Iris pigment epithelial cell (primary cell): ENCODE results near the gene ZNF845.
"Not testable (repeated sequence)": the region's sequence is repeated elsewhere in the genome, so short reads cannot be mapped to it uniquely, and the experiment has no call there.

Source experiments
- DNase-seq: peaks from one replicate; pipeline ENCODE4 v3.0.0-alpha.2; 2011; ENCODE audit warnings: low read depth

The ZNF845 gene

DNA sequence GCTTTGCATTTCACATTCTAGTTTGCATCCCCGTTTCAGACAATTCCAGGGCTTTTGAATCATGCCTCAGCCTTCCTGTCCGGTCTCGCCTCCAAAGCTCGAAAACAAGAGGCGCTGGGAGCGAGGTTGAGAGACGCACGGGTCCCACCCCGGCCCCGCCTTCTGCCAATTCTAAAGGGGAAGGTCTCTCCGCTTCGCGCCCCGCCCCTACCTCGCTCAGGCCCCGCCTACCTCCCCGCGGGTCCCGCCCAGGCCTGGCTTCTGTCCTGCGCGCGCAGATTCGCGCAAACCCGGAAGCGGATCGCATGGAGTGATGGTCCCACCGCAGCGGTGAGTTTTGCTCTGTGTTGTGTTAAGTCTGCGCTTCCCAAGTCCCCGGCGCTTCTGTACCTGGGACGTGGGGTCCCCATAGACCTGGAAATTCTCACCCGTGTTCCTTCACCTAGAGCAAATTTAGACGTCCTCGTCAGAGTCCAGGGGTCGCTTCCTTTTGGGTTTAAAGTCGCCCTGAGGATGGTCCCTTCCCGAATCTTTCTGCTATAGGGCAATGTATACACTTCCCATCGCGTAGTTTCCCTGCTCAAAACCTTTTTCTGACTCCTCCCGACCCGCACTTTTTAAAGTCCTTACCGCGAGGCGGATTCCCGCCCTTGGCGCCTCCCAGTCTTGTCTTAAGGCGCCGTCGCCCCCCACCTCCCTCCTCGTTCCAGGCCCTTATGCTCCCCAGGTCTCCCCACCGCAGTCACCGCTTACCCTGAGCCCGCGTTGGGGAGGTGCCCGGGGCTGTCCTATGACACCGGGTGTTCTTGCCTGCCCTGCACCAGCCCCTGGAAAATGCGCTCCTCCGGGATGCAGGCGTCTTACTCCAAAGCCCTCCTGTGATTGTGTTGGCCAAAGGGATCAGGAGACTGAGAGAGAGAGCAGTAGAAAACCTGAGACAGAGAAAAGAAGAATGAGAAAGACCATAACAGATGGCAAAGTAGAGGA is at the start of gene ZNF845:
TSS of gene ZNF845 (plus strand) at position 287 of the 987 bp plus-strand sequence. CDS start 7,559 bp downstream, outside the sequence.
- peak; percentile 93 for DNase-seq

DNA sequence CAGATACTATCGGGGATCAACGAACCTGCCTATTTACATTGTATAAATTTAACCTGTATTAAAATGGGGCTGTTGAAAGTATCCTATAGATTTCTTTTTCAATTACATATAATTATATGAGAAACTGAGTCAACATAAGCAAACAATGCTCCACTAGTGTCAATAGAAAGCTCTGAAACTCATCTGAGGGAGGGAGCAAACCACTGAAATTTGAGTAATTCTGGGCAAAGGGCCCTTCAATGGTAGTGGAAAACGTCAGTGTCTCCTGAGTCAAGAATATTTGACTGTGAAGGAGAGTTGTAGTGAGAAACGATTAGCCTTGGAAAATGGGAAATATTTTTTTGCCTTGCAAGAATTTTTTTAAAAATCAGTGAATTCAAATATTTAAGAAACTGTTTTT is 48.5 kb upstream of the ZNF845 start:
- DNase-seq = no peak

DNA sequence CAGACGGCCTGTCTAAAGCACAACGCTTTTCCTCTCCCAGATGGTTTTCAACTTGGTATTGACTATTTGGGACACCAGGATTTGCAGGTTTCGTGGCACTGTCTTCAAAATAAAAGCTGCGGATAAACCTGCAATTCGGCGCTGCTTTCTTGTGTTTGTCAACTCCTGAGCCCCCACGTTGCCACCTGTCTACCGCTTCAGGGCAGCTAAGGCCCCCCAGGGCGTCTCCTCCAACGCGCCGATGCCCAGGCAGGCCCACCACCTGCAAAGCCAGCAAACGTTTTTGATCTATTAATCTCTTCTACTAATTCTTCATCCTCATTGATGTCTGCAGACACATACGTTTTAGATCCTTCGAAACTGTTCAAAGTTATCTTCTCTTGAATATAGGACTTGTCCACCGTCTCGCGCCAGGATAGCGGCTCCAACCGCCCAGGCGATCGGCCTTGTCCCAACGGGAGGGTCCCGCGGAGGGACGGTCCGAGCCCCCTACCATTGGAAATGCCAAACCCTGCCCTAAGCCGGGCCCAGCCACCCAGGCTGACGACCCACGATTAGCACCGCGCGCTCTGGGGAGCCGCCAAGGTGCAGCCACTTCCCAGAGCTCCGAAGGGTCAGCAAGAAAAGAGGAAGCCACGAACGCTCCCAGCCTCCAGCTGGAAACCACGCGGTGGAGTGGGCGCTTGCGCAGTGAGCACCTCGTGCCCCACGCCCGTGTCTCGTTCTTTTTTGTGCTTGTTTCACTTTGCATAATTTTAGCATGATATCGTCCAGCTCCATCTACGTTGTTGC is 42.6 kb upstream of the ZNF845 start:
- no peak for DNase-seq

DNA sequence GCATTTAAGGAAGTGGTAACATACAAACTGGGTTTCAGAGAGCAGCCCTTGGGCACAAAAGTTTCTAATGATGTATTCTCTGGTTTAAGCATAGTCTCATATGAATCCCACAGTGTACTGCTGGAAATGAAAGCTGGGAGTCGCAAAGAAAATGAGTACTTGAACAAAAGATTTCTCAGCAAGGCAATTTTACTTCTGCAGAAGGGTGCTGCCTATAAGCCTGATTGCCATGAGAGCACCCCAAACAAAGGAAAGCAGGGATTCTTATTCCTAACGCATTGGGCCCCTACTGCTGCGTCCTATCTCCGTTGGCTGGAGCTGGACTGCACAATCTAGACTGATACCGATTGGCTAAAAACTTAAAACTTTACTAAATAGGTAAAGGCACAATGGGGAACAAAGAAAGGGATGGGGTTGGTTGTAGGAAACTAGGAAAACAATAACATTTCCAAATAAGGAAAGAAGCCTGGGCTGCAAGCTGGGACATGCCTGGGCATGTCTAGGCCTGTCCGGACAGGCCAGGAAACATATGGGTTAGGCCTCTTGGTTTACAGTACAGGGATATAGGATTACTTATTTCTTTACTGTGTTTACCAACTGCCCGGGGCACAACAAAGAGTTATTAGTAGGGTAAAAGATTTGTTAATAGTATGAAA is 38.6 kb upstream of the ZNF845 start:
- DNase-seq = no peak

DNA sequence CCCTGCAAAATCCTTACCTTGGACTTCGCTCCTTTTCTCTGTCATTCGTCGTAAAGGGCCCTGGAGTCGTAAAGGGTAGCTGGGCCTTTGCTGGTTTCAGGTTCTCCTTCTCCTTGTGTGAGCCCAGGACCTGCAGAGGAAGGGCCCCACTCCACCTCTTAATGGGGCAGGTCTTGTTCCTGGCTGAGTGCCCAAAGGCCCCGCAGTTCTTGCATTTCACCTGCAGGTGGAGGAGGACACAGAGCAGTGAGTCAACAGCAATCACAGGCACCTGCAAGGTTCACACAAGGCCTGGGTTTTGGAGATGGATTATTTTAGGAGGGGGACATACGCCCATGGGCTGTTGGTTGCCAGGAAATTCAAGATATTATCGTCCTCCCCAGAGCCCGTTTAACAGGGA is 32.2 kb upstream of the ZNF845 start:
- DNase-seq = not testable (repeated sequence)

DNA sequence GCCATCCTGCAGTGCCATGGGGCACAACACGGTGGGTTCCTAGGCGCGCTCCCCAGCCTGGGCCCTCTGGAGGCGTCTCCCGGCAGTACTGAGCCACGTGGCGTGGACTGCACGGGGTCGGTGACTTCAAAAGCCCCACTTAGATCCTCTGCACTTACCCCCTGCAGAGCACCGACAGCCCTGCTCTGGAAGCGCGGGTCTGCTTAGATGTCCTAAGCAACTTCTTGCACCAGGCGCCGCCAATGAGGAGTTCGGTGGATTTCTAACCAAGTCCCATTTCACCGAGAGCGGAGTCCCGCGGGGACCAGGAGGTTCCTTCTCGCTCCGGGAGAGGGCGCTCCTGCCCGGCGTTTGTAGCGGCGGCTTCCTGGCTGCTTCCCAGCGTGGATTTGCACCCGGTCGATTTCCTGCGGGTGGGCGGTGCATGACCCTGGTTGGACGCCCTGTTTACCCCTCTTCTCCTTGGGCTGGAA is 25.2 kb upstream of the ZNF845 start:
- peak; percentile 41 for DNase-seq

DNA sequence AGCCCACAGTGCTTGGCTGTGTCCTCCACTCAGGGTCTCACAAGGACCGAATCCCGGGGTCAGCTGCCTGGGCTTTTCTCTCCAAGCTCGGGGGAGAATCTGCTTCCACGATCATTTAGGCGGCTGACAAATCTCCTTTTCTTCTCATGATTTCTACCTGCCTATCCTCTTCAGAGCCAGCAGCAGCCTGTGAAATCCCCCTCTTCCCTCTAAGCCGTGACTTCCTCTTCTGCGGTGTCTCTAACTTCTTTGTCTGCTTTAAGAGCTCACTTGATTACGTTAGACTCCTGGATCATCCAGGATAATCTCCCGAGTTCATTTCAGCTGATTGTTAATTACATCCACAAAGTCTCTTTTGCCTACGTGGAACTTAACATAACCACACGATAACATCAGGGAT is 22.5 kb upstream of the ZNF845 start:
- no peak for DNase-seq

DNA sequence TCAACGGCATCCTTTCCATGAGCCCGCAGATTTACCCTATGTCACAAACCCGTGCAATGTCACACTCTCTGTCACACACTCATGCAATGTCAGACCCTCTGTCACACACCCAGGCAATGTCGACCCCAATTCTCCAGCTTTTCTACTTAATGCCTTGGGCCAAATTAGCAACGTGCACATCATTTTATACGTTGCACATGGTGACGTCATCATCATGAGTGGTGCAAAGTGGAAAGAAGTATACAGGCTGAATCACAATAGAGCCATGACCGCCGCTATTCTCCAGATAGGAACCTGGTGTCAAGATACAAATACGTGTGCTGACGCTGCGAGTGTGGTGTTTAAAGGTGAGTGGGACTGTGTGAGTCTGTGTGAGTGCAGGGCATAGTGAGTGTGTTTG is 21.7 kb upstream of the ZNF845 start:
- DNase-seq = no peak

DNA sequence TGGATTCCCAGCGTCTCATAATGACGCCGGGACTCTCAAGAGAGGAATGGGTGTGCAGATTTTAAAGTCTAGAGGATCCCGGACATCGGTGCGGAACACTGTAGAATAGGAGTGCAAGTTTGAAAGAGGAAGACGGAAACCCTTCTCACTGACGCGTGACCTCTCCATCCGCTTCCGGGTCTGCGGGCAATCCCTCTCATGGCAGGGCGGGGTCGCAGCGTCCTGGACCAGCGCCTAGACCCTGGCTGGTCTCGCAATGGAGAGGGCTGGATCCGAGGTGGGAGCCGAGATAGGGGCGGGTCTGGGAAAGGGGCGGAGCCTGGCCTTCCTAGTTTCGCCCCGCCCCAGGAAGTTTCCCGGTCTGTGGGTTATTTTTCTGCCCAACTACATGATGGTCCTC is 4.6 kb upstream of the ZNF845 start:
- peak; percentile 16 for DNase-seq

DNA sequence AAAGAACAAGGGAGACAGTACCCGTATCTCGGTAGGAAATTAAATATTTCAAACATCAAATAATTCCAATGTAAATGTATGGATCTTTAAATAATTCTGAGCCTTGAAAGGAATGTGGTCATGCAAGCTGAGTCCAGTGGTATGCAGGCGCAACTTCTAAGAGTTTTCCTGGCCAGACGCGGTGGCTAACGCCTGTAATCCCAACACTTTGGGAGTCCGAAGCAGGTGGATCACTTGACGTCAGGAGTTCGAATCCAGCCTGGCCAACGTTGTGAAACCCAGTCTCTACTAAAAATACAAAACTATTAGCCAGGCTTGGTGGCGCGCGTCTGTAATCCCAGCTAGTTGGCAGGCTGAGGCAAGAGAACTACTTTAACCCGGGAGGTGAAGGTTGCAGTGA is 1.1 kb upstream of the ZNF845 start:
- DNase-seq = no peak

DNA sequence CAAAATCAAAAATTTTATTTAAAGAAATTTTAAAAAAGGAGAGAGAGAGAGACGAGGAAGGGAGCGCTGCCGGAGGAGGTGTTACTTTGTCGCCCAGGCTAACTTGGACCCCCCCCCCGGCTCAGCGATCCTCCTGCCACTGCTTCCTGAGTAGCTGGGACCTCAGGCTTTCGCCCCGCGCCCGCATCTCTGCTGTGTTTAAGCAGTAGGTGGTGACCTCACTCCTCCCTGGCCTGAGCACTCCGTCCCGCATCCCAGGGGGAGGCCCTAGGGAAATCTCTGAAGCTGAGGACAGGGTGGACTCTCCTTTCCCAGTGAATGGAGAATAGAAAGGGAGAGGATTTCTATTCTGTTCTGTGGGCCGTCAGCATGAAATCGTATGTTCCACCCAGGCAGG is 485 bp upstream of the ZNF845 start:
- DNase-seq = no peak

DNA sequence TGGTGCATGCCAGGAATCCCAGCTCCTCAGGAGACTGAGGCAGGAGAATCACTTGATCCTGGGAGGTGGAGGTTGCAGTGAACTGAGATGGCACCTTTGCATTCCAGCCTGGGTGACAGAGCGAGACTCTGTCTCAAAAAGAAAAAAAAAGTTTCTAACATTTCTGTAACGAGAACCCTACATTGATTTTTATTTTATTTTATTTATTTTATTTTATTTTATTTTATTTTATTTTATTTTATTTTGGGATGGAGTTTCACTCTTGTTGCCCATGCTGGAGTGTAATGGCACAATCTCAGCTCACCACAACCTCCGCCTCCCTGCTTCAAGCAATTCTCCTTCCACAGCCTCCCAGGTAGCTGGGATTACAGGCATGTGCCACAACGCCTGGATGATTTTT is 10.9 kb downstream of the ZNF845 start:
- not testable (repeated sequence) for DNase-seq

DNA sequence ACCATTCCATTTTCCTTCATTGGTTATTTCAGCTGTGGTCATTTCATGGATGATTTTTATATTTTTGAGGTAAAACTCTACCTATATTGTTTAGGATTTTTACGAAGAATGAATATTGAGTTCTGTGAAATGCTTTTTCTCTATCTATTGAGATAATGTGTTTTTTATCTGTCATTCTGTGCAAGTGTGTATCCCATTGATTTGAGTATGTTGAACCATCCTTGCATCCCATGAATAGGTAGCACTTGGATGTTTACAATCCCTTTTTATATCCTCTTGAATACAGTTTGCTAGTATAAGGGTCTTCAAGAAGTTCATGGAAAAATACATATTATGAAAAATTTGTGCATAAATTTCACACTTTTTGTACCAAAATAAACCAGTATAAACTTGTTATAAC is 22.2 kb downstream of the ZNF845 start:
- no peak for DNase-seq

DNA sequence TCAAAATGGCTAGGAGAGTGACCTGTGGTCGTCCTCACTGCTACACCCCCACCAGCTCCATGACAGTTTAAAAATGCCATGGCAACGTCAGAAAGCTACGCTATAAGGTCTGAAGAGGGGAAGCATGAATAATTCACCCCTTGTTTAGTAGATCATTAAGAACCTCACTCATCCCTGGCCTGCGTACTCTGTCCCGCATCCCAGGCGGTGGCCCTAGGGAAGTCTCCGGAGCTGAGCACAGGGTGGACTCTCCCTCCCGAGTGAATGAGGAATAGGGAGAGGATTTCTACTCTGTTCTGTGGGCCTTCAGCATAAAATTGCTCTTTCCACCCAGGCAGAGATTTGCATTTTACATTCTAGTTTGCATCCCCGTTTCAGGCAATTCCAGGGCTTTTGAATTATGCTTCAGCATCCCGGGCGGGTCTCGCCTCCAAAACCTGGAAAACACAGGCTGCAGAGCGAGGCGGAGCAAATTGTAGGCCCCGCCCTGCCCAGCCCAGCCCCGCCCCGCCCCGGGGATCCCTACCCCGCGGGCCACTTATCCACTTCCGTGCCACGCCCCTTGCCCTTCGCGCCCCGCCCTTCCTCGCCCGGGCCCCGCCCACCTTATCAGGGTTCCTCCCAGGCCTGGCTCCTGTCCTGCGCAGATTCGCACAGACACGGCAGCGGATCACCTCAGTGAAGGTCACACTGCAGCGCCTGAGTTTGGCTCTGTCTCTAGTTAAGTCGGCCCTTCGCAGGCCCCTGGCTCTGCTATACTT is 24.5 kb downstream of the ZNF845 start:
- DNase-seq = no peak

DNA sequence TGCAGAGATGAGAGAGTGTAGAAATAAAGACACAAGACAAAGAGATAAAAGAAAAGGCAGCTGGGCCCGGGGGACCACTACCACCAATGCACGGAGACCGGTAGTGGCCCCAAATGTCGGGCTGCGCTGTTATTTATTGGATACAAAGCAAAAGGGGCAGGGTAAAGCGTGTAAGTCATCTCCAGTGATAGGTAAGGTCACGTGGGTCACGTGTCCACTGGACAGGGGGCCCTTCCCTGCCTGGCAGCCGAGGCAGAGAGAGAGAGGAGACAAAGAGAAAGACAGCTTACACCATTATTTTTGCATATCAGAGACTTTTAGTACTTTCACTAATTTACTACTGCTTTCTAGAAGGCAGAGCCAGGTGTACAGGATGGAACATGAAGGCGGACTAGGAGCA is 26.5 kb downstream of the ZNF845 start:
- not testable (repeated sequence) for DNase-seq

DNA sequence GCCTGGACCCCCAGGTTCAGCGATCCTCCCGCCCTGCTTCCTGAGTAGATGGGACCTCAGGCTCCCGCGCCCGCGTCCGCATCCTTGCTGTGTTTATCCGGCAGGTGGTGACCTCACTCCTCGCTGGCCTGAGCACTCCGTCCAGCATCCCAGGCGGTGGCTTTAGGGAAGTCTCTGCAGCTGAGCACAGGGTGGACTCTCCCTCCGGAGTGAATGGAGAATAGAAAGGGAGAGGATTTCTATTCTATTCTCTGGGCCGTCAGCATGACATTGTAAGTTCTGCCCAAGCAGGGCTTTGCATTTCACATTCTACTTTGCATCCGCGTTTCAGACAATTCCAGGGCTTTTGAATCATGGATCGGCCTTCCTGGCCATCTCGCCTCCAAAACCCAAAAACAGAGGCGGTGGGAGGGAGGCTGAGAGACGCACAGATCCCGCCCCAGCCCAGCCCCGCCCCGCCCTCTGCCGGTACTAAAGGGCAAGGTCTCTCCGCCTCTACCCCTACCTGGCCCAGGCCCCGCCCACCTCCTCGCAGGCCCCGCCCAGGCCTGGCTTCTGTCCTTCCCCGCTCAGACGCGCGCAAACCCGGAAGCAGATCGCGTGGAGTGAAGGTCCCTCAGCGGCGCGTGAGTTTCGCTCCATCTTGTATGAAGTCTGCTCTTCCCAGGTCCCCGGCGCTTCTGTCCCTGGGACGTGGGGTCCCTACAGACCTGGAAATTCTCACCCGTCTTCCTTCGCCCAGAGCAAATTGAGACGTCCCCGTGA is 31.8 kb downstream of the ZNF845 start, which contains the start of gene ZNF525:
TSS of gene ZNF525 (plus strand) at position 572 of the 765 bp plus-strand sequence. CDS start 6,577 bp downstream, outside the sequence.
- peak; percentile 78 for DNase-seq

DNA sequence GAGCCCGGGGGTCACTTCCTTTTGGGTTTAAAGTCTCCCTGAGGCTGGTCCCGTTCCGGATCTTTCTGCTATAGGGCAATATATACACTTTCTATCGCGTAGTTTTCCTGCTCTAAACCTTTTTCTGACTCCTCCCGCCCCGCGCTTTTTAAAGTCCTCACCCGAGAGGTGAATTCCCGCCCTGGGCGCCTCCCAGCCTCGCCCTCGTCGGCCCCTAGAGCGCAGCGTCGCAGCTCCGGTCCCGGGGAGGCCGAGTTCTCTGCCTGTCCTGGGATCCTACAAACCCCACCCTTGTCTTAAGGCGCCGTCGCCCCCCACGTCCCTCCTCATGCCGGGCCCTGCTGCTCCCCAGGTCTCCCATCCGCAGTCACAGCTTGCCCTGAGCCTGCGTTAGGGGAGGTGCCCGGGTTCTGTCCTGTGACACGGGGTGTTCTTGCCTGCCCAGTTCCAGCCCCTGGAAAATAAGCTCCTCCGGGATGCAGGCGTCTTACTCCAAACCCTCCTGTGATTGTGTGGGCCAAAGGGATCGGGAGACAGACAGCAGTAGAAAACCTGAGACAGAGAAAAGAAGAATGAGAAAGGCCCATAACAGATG is 32.4 kb downstream of the ZNF845 start:
- DNase-seq = no peak

DNA sequence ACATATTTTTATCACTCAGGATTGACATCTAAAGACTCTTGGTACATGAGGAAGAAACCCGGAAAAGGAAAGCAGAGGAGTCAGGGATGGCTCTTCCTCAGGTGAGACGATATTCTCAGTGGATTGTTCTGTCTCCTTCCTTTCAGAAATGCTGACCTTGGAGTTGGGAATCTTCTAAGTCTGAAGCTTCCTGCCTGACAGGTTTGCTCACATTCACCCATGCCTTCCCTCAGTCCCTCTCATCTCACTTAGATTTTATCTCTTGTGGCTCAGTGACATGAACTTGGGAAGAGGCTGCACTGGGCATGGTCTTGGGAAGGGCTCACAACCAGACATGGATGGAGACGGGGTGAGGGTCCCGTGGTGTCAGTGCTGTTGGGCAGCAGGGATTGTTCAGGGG is 38.6 kb downstream of the ZNF845 start:
- no peak for DNase-seq

DNA sequence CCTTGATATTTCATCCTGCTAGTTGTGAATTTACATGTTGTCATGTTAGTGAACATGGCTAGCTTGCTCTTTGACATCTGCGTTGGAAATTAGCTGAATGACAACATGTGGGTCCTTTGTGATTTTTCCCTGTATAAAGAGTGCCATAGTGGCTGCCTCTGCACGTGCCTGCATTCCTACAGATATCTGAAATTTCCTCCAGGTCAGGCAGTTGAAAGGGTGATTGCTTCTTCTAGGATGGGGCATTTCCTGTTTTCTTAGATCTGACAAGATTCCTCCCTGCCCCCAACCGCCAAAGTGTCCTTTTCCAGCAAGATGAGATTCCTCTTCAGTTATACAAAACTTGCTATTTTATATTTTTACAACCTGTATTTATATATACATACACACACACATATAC is 40.7 kb downstream of the ZNF845 start:
- no peak for DNase-seq

DNA sequence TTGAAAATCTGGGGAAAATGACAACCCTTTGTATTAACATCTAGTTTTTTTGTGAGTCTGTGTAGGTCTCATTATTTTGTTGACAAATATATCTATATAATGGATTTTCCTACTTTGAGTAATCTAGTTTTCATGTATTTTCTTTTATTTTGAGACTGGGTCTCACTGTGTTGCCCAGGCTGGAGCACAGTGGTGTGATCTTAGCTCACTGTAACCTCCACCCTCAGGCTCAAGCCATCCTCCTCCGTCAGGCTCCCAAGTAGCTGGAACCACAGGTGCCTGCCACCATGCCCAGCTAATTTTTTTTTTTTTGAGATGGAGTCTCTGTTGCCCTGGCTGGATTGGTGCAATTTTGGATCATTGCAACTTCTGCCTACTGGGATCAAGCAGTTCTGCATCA is 41.2 kb downstream of the ZNF845 start:
- DNase-seq = no peak
